Measurements from ENCODE around the gene PLCL1. TPM values are rescaled to one million over a fixed set of nuclear protein-coding genes. Genes with fewer than 3 reads are reported as not detected.

PLCL1 gene
- total RNA-seq, 6 donors from 2014 or later = 5.3 to 17.0 (median 8.1) TPM

DNA sequence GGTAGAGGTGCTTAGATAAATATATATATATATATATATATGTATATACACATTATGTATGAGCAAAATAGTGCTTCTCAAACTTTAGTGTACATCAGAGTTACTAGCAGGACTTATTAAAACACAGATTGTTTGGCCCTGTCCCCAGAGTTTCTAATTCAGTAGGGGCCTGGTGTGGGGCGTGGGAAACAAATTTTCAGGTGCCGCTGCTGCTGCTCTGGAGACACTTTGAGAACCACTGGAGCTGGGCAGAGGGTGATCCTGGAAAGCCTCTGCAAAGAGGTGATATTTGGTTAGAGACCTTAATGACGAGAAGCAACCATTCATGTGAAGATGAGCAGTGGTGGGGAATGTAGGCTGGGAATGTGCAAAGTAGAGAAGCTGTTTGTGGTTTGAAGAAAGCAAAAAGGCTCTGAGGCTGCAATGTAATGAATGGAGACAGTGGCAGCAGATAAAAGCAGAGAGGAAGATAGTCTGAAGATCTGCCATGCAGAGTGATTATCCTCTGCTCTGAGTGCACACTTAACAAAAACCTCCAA lies 142.9 kb downstream of the PLCL1 start:
- TF ChIP-seq POLR2A (IDR thresholded peaks at IDR 0.05) (no peak), POLR2AphosphoS5 (IDR thresholded peaks at IDR 0.05) (no peak)
- no peaks in the 10 kb centered on the region for H3K27me3 ChIP-seq
- WGBS, 2 donors = 90 to 94% methylated on average over 3 of the region's 3 CpGs
- H3K4me3 ChIP-seq = no peak overlapping the region
- ATAC-seq (ENCODE audit: low FRiP score in 2 of 2) = no peak
- no peak overlapping the region for H3K27ac ChIP-seq
- no peak for DNase-seq
- no peaks in the 10 kb centered on the region for H3K36me3 ChIP-seq
- no peaks in the 10 kb centered on the region for H3K9me3 ChIP-seq
- H3K4me1 ChIP-seq = no peaks in the 10 kb centered on the region

DNA sequence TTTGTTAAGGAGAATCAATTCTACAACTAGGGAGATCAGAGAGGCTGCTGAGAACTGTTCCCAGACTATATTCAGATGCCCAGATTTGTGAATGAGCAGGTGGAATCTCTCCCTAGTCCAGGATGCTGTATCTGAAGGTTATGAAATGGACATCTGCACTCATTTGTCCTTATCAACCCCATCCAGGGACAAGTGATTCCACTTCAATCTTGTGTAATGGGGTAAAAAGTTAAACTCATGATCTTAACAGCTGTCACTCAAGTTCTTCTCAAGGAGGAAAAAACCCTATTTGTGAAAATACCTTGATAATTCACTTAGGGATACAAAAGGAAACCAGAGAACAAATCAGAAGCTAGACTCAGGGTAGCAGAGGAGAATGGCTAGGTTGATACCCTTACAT lies 144.8 kb downstream of the PLCL1 start:
- TF ChIP-seq, protein P1, sequence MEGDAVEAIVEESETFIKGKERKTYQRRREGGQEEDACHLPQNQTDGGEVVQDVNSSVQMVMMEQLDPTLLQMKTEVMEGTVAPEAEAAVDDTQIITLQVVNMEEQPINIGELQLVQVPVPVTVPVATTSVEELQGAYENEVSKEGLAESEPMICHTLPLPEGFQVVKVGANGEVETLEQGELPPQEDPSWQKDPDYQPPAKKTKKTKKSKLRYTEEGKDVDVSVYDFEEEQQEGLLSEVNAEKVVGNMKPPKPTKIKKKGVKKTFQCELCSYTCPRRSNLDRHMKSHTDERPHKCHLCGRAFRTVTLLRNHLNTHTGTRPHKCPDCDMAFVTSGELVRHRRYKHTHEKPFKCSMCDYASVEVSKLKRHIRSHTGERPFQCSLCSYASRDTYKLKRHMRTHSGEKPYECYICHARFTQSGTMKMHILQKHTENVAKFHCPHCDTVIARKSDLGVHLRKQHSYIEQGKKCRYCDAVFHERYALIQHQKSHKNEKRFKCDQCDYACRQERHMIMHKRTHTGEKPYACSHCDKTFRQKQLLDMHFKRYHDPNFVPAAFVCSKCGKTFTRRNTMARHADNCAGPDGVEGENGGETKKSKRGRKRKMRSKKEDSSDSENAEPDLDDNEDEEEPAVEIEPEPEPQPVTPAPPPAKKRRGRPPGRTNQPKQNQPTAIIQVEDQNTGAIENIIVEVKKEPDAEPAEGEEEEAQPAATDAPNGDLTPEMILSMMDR (IDR thresholded peaks at IDR 0.05) = no peak
- no peak for TF ChIP-seq POLR2A (IDR thresholded peaks at IDR 0.05)
- no peak for TF ChIP-seq POLR2AphosphoS5 (IDR thresholded peaks at IDR 0.05)
- no peak for TF ChIP-seq EP300 (IDR thresholded peaks at IDR 0.05)
- Histone ChIP-seq H3K4me3 (no peak overlapping the region), H3K36me3 (no peaks in the 10 kb centered on the region), H3K27me3 (no peaks in the 10 kb centered on the region), H3K27ac (no peak overlapping the region), H3K4me1 (peaks cover 0 to under 1% (median 0%) of the 10 kb centered on the region in 4 donors), H3K9me3 (no peaks in the 10 kb centered on the region)
- ATAC-seq (ENCODE audit: low FRiP score in 2 of 2) (no peak), DNase-seq (no peak)

DNA sequence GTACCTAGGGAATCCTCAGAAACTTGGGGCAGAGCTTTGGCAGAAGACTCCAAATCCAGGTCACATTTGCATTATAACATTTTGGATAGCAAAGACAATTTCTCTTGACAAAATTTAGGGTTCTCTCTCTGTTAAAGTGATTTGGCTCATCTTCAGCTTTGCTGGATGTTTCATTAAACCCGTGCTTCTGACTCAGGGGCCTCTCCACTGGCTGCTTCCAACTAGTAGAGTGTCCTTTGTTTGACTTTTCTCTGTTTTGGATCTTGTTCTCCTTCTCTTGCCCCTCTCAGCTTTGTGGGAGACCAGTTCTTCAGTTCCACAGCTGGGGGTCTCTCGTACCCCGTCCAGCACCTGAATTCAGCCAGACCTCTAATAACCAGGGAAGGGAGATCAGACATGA lies 145.6 kb downstream of the PLCL1 start:
- no peaks in the 10 kb centered on the region for H3K36me3 ChIP-seq
- TF ChIP-seq POLR2AphosphoS5 (IDR thresholded peaks at IDR 0.05) (no peak), POLR2A (IDR thresholded peaks at IDR 0.05) (no peak), EP300 (IDR thresholded peaks at IDR 0.05) (no peak)
- TF ChIP-seq, protein P1 (IDR thresholded peaks at IDR 0.05) = no peak
- no peak overlapping the region for H3K4me3 ChIP-seq
- H3K4me1 ChIP-seq = peaks cover 0 to 9% (median 0%) of the 10 kb centered on the region in 4 donors
- 94 to 96% methylated on average over 3 of the region's 3 CpGs for WGBS, 2 donors
- H3K27me3 ChIP-seq = no peaks in the 10 kb centered on the region
- no peak overlapping the region for H3K27ac ChIP-seq
- ATAC-seq (ENCODE audit: low FRiP score in 2 of 2) (no peak), DNase-seq (no peak)
- H3K9me3 ChIP-seq = no peaks in the 10 kb centered on the region

DNA sequence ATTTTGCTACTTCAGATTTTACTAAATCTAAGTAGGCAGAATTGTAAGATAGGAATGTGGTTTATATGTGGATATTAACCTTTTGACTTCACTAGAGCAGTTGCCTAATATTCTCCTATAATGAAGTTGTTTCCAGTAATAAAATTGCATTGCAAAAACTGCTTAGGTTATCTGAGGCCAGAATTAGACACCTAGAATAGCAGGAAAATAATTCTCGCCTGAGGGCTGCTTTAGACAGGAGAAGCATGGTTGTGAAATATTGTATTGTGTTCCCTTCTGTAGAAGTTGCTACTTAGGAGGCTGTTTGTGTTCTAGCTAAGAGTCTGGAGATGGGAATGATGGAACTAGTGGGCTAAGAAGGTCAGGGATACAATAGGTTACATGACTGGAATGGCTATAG lies 146.3 kb downstream of the PLCL1 start:
- ATAC-seq (ENCODE audit: low FRiP score in 2 of 2) = no peak

DNA sequence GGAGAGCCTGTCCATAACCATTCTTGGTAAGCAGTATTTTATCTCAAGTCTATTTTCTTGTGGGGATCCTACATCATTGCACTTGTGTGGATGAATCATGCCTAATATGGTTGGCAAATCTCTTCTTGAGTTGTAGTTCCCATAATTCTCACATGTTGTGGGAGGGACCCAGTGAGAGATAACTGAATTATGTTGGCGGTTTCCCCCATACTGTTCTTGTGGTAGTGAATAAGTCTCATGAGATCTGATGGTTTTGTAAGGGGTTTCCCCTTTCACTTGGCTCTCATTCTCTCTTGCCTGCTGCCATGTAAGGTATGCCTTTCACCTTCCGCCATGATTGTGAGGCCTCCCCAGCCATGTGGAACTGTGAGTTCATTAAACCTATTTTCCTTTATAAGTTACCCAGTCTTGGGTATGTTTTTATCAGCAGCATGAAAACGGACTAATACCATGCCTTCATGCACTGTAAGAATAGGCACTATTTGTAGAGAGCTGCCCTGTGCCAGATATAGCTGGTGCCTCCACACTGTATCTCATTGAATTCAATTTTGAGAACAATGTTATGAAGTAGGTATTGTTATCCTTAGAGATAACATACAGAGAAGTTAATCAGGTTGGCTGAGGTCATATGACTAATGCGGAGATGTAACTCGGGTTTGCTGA lies 148.3 kb downstream of the PLCL1 start:
- Histone ChIP-seq H3K9me3 (no peaks in the 10 kb centered on the region), H3K27me3 (no peaks in the 10 kb centered on the region), H3K27ac (no peak overlapping the region), H3K4me1 (peaks cover 0 to 9% (median 0%) of the 10 kb centered on the region in 4 donors), H3K4me3 (no peak overlapping the region), H3K36me3 (no peaks in the 10 kb centered on the region)
- ATAC-seq (ENCODE audit: low FRiP score in 2 of 2) (no peak), DNase-seq (no peak)
- TF ChIP-seq POLR2AphosphoS5 (IDR thresholded peaks at IDR 0.05) = no peak
- 94 to 95% methylated on average over 5 of the region's 5 CpGs for WGBS, 2 donors

More for the DNA sequence above, 146.3 kb downstream of the PLCL1 start:
- H3K27ac ChIP-seq = no peak overlapping the region
- TF ChIP-seq, protein P1 (IDR thresholded peaks at IDR 0.05) = no peak
- TF ChIP-seq POLR2AphosphoS5 (IDR thresholded peaks at IDR 0.05) (no peak), EP300 (IDR thresholded peaks at IDR 0.05) (no peak), POLR2A (IDR thresholded peaks at IDR 0.05) (no peak)
- H3K36me3 ChIP-seq = no peaks in the 10 kb centered on the region
- no peaks in the 10 kb centered on the region for H3K9me3 ChIP-seq
- H3K4me3 ChIP-seq = no peak overlapping the region
- no peaks in the 10 kb centered on the region for H3K27me3 ChIP-seq
- WGBS, 2 donors = 85 to 88% methylated on average over 1 of the region's 1 CpG
- no peak for DNase-seq
- H3K4me1 ChIP-seq = peaks cover 0 to 9% (median 0%) of the 10 kb centered on the region in 4 donors

DNA sequence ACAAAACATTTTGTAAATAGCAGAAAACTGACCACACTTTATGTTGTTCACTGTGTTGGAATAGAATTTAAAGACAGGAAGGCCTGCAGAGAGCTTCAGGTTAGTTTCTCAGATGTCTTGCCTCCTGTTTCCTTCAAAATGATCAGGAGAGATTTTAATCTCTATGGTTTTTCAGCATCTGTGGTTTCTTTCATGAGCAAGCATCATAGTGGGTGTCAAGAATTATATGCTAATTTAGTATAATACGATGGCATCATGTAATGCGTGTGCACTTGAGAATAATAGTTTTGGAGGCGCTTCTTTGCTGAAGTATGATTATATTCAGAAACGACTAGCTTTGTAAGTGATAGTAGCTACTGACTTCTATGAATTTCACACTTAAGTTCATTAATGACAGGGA lies 149.9 kb downstream of the PLCL1 start:
- no peak for DNase-seq
- Histone ChIP-seq H3K36me3 (no peaks in the 10 kb centered on the region), H3K4me3 (no peak overlapping the region), H3K27ac (no peak overlapping the region), H3K27me3 (no peaks in the 10 kb centered on the region), H3K9me3 (no peaks in the 10 kb centered on the region), H3K4me1 (peaks cover 0 to 9% (median 0%) of the 10 kb centered on the region in 4 donors)
- WGBS, 2 donors = 70 to 79% methylated on average over 4 of the region's 4 CpGs
- no peak for TF ChIP-seq POLR2AphosphoS5 (IDR thresholded peaks at IDR 0.05)
- TF ChIP-seq POLR2A (IDR thresholded peaks at IDR 0.05) = no peak
- TF ChIP-seq EP300 (IDR thresholded peaks at IDR 0.05) = no peak
- TF ChIP-seq, protein P1 (IDR thresholded peaks at IDR 0.05) = no peak
- ATAC-seq (ENCODE audit: low FRiP score in 2 of 2) = no peak
